H1 (cell line): ENCODE measurements around the gene SPATA13. TPM values are rescaled to one million over a fixed set of nuclear protein-coding genes. Genes with fewer than 3 reads are reported as not detected.

Experiments
- CHD1 ChIP-seq: IDR thresholded peaks from 2 replicates; pipeline ENCODE4 v1.6.1; 2012; ENCODE audit warnings: low read depth, low read length, improper control_type of control experiment
- HDAC2 ChIP-seq, 2 experiments: fragments of 300-600 bp in 1 of 2; sonication (generic) in 1 of 2; IDR thresholded peaks; 2 replicates each; pipeline ENCODE4 v1.6.1; 2011 to 2012; ENCODE audit warnings: low read depth in 2 of 2, low read length in 2 of 2, mild to moderate bottlenecking in 2 of 2, moderate library complexity in 2 of 2, borderline replicate concordance in 1 of 2, inconsistent platforms in 1 of 2
- JUN ChIP-seq: IDR thresholded peaks from 2 replicates; pipeline ENCODE4 v1.6.1; 2011; ENCODE audit warnings: low read depth, mild to moderate bottlenecking, improper control_type of control experiment, low read length
- POU5F1 ChIP-seq: IDR thresholded peaks from 2 replicates; pipeline ENCODE4 v1.6.1; 2011; ENCODE audit warnings: low read depth, mild to moderate bottlenecking, low read length, moderate library complexity
- TBP ChIP-seq: IDR thresholded peaks from 2 replicates; pipeline ENCODE4 v1.6.1; 2011; ENCODE audit warnings: low read depth, low read length, improper control_type of control experiment
- polyA plus RNA-seq, 7 experiments: library from polyadenylated mRNA; depleted of rRNA in 3 of 7; stranded (reverse) in 5 of 7; unstranded in 2 of 7; fragments of >200 nt in 5 of 7; fragments of 200-250 nt in 2 of 7; gene quantifications; 1 replicate in 5 of 7; 2 replicates in 1 of 7; 4 replicates in 1 of 7; pipeline versions ENCODE4 v1.2.1 to v1.2.3, GENCODE V29; 2011 to 2013; ENCODE audit warnings: missing spikeins in 2 of 7, mixed read lengths in 2 of 7
- total RNA-seq: library from RNA; stranded (reverse); fragmentation: NEBNext Ultra II Directional; extraction: Animal tissue kit (Norgen Biotek cat#: 25700); gene quantifications from 2 replicates; pipeline ENCODE4 v1.2.1, GENCODE V29; 2021
- TF ChIP-seq, protein P1 (sequence below): fragments of 300-600 bp; sonication (generic); IDR thresholded peaks from 2 replicates; pipeline ENCODE4 v1.7.1; 2012; ENCODE audit warnings: low read length, moderate library complexity, mild to moderate bottlenecking, inconsistent platforms; ENCODE audit not compliant: insufficient replicate concordance

Gene SPATA13
- total and polyA plus RNA-seq, 2 of the 8 experiments (the other 6 are each of a cell fraction or from before 2014, with no cell fraction given) = 12.6 to 30.9 TPM

DNA sequence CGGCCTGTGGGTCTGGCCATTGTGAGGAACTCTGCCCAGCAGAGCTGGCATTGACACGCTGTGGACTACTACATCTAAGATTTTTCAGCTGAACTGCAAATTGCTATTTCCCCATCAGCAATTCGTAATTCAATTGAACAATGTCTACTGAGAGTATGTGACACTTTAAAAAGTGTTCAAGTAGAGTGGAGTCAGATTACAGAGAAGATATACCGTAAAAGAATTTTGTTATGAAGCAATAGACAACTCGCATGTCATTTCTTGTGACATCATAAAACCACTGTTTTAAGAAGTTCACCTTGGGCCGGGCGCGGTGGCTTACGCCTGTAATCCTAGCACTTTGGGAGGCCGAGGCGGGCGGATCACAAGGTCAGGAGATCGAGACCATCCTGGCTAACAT is 116.3 kb downstream of the SPATA13 start (continued):
- TF ChIP-seq HDAC2 (IDR thresholded peaks at IDR 0.05; ENCODE audit: borderline replicate concordance in 1 of 2, low read depth in 2 of 2, low read length in 2 of 2) (no peak), CHD1 (no peak), TBP (no peak), JUN (no peak), POU5F1 (no peak)
- TF ChIP-seq, protein P1, sequence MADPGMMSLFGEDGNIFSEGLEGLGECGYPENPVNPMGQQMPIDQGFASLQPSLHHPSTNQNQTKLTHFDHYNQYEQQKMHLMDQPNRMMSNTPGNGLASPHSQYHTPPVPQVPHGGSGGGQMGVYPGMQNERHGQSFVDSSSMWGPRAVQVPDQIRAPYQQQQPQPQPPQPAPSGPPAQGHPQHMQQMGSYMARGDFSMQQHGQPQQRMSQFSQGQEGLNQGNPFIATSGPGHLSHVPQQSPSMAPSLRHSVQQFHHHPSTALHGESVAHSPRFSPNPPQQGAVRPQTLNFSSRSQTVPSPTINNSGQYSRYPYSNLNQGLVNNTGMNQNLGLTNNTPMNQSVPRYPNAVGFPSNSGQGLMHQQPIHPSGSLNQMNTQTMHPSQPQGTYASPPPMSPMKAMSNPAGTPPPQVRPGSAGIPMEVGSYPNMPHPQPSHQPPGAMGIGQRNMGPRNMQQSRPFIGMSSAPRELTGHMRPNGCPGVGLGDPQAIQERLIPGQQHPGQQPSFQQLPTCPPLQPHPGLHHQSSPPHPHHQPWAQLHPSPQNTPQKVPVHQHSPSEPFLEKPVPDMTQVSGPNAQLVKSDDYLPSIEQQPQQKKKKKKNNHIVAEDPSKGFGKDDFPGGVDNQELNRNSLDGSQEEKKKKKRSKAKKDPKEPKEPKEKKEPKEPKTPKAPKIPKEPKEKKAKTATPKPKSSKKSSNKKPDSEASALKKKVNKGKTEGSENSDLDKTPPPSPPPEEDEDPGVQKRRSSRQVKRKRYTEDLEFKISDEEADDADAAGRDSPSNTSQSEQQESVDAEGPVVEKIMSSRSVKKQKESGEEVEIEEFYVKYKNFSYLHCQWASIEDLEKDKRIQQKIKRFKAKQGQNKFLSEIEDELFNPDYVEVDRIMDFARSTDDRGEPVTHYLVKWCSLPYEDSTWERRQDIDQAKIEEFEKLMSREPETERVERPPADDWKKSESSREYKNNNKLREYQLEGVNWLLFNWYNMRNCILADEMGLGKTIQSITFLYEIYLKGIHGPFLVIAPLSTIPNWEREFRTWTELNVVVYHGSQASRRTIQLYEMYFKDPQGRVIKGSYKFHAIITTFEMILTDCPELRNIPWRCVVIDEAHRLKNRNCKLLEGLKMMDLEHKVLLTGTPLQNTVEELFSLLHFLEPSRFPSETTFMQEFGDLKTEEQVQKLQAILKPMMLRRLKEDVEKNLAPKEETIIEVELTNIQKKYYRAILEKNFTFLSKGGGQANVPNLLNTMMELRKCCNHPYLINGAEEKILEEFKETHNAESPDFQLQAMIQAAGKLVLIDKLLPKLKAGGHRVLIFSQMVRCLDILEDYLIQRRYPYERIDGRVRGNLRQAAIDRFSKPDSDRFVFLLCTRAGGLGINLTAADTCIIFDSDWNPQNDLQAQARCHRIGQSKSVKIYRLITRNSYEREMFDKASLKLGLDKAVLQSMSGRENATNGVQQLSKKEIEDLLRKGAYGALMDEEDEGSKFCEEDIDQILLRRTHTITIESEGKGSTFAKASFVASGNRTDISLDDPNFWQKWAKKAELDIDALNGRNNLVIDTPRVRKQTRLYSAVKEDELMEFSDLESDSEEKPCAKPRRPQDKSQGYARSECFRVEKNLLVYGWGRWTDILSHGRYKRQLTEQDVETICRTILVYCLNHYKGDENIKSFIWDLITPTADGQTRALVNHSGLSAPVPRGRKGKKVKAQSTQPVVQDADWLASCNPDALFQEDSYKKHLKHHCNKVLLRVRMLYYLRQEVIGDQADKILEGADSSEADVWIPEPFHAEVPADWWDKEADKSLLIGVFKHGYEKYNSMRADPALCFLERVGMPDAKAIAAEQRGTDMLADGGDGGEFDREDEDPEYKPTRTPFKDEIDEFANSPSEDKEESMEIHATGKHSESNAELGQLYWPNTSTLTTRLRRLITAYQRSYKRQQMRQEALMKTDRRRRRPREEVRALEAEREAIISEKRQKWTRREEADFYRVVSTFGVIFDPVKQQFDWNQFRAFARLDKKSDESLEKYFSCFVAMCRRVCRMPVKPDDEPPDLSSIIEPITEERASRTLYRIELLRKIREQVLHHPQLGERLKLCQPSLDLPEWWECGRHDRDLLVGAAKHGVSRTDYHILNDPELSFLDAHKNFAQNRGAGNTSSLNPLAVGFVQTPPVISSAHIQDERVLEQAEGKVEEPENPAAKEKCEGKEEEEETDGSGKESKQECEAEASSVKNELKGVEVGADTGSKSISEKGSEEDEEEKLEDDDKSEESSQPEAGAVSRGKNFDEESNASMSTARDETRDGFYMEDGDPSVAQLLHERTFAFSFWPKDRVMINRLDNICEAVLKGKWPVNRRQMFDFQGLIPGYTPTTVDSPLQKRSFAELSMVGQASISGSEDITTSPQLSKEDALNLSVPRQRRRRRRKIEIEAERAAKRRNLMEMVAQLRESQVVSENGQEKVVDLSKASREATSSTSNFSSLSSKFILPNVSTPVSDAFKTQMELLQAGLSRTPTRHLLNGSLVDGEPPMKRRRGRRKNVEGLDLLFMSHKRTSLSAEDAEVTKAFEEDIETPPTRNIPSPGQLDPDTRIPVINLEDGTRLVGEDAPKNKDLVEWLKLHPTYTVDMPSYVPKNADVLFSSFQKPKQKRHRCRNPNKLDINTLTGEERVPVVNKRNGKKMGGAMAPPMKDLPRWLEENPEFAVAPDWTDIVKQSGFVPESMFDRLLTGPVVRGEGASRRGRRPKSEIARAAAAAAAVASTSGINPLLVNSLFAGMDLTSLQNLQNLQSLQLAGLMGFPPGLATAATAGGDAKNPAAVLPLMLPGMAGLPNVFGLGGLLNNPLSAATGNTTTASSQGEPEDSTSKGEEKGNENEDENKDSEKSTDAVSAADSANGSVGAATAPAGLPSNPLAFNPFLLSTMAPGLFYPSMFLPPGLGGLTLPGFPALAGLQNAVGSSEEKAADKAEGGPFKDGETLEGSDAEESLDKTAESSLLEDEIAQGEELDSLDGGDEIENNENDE = no peak
